Gastrocnemius medialis (tissue), 4 donors: Measurements from ENCODE around the gene ZNF608.

ENCODE experiments used
- POLR2A ChIP-seq, 2 donors: fragments of 450-650 bp; IDR thresholded peaks; one replicate each; pipeline ENCODE4 v1.6.1; 2017; ENCODE audit warnings: antibody characterized with exemption in 2 of 2, mild to moderate bottlenecking in 2 of 2, moderate library complexity in 2 of 2
- TF ChIP-seq, protein P1 (sequence below), 5 experiments: fragments of 450-650 bp in 3 of 5; fragments of 200-600 bp in 2 of 5; sonication (generic) in 2 of 5; IDR thresholded peaks in 4 of 5; conservative IDR thresholded peaks in 1 of 5; 1 replicate in 4 of 5; 2 replicates in 1 of 5; pipeline ENCODE4 v1.5.1; 2016 to 2019; ENCODE audit warnings: antibody characterized with exemption in 5 of 5, mild to moderate bottlenecking in 3 of 5, moderate library complexity in 3 of 5

DNA sequence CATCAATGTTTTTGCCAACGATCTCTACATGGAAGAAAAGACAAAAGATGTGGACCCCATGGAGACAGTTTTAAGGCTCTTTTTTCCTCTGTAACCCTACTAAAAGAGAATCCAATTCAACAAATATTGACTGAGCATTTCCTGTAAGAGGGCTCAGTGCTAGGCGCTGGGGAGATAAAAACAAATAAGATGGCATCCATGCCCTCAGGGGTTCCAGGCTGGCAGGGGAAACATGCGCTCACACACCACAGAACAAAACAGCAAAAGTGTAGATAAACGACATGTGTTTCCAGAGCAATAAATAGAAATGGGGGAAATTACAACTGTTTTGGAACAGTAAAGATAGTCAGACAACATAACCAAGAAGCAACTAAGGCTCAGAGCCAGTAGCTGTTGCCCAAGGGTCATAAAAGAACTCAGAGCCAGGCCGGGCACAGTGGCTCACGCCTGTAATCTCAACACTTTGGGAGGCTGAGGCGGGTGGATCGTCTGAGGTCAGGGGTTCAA, 25.2 kb downstream of the ZNF608 start:
- TF ChIP-seq, protein P1, sequence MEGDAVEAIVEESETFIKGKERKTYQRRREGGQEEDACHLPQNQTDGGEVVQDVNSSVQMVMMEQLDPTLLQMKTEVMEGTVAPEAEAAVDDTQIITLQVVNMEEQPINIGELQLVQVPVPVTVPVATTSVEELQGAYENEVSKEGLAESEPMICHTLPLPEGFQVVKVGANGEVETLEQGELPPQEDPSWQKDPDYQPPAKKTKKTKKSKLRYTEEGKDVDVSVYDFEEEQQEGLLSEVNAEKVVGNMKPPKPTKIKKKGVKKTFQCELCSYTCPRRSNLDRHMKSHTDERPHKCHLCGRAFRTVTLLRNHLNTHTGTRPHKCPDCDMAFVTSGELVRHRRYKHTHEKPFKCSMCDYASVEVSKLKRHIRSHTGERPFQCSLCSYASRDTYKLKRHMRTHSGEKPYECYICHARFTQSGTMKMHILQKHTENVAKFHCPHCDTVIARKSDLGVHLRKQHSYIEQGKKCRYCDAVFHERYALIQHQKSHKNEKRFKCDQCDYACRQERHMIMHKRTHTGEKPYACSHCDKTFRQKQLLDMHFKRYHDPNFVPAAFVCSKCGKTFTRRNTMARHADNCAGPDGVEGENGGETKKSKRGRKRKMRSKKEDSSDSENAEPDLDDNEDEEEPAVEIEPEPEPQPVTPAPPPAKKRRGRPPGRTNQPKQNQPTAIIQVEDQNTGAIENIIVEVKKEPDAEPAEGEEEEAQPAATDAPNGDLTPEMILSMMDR (IDR thresholded peaks at IDR 0.05 in 4 of 5, conservative IDR thresholded peaks at IDR 0.05 in 1 of 5), result no peak
- no peak for TF ChIP-seq POLR2A (IDR thresholded peaks at IDR 0.05)
